Kasumi-1 (cell line): Measurements from ENCODE around the gene HOXB4.

ENCODE experiments used
- DNase-seq, 2 experiments: peaks; one replicate each; lab custom pipeline; 2025; lab: John Stamatoyannopoulos, UW

Gene HOXB4

GRCh38 chr17:48577946-48578615 is at the start of gene HOXB4:
TSS of gene HOXB4 (minus strand) at chr17:48578350. CDS start at chr17:48578319, 31 bp downstream.
- DNase-seq: no peak

GRCh38 chr17:48627118-48627597 is 49.0 kb upstream of the HOXB4 start:
- DNase-seq: no peak

- no peak for DNase-seq
Observed at GRCh38 chr17:48626245-48627117, 48.3 kb upstream of the HOXB4 start, which contains the start of gene HOXB9. TSS of gene HOXB9 (minus strand) at chr17:48626358. CDS start at chr17:48626269, 89 bp downstream.

GRCh38 chr17:48625495-48626244 is 47.5 kb upstream of the HOXB4 start:
- no peak for DNase-seq

GRCh38 chr17:48624544-48625494 is 46.7 kb upstream of the HOXB4 start:
- DNase-seq: no peak

- no peak for DNase-seq
Observed at GRCh38 chr17:48624118-48624517, 46.0 kb upstream of the HOXB4 start.

GRCh38 chr17:48623583-48623982 is 45.4 kb upstream of the HOXB4 start:
- no peak for DNase-seq

- DNase-seq: no peak
Observed at GRCh38 chr17:48622857-48623256, 44.7 kb upstream of the HOXB4 start.

GRCh38 chr17:48621410-48622392 is 43.6 kb upstream of the HOXB4 start:
- DNase-seq: no peak

- DNase-seq: no peak
Observed at GRCh38 chr17:48620461-48621139, 42.5 kb upstream of the HOXB4 start.

- no peak for DNase-seq
Observed at GRCh38 chr17:48619826-48620449, 41.8 kb upstream of the HOXB4 start.

GRCh38 chr17:48618256-48618896 is 40.2 kb upstream of the HOXB4 start:
- peak; percentile 87 to 90 for DNase-seq

GRCh38 chr17:48617471-48618255 is 39.5 kb upstream of the HOXB4 start:
- no peak for DNase-seq

GRCh38 chr17:48616717-48617470 is 38.7 kb upstream of the HOXB4 start:
- DNase-seq: no peak

- no peak for DNase-seq
Observed at GRCh38 chr17:48615963-48616716, 38.0 kb upstream of the HOXB4 start.
